ENCODE results near the gene GNAT2.

Gene GNAT2

GRCh38 chr1:109626682-109627408 lies 7.4 kb upstream of the GNAT2 start:
- DNase-seq = no peak

GRCh38 chr1:109625601-109626560 lies 6.5 kb upstream of the GNAT2 start:
- no peak for DNase-seq

- no peak for DNase-seq
Observed at GRCh38 chr1:109625176-109625575, 5.8 kb upstream of the GNAT2 start.

GRCh38 chr1:109624201-109625010 lies 5.0 kb upstream of the GNAT2 start:
- DNase-seq = no peak

GRCh38 chr1:109623601-109624161 lies 4.3 kb upstream of the GNAT2 start:
- DNase-seq = no peak

- DNase-seq = no peak
Observed at GRCh38 chr1:109622895-109623294, 3.5 kb upstream of the GNAT2 start.

GRCh38 chr1:109622137-109622892 lies 2.9 kb upstream of the GNAT2 start:
- no peak for DNase-seq

GRCh38 chr1:109621379-109622136 lies 2.1 kb upstream of the GNAT2 start:
- DNase-seq = no peak

- DNase-seq = peak; percentile 69
Observed at GRCh38 chr1:109620841-109621286, 1.4 kb upstream of the GNAT2 start.

- DNase-seq = no peak
Observed at GRCh38 chr1:109620401-109620791, 980 bp upstream of the GNAT2 start.

GRCh38 chr1:109618661-109619575 lies 498 bp downstream of the GNAT2 start:
- DNase-seq = no peak

GRCh38 chr1:109617291-109617801 lies 2.1 kb downstream of the GNAT2 start:
- DNase-seq = no peak

GRCh38 chr1:109616391-109616790 lies 3.0 kb downstream of the GNAT2 start:
- no peak for DNase-seq

GRCh38 chr1:109615879-109616278 lies 3.5 kb downstream of the GNAT2 start:
- DNase-seq = no peak

- no peak for DNase-seq
Observed at GRCh38 chr1:109613361-109614147, 5.9 kb downstream of the GNAT2 start.

GRCh38 chr1:109611308-109611990 lies 8.0 kb downstream of the GNAT2 start:
- DNase-seq = no peak

- DNase-seq = no peak
Observed at GRCh38 chr1:109610609-109611307, 8.7 kb downstream of the GNAT2 start.

GRCh38 chr1:109609881-109610280 lies 9.5 kb downstream of the GNAT2 start:
- no peak for DNase-seq
